NB4 (cell line): Measurements from ENCODE around the gene ETV6.

Source experiments
- MYC ChIP-seq: IDR thresholded peaks from 2 replicates; pipeline ENCODE4 v1.6.1; 2011; ENCODE audit warnings: low read depth, low read length
- POLR2A ChIP-seq: IDR thresholded peaks from 2 replicates; pipeline ENCODE4 v1.6.1; 2011; ENCODE audit warnings: mild to moderate bottlenecking; ENCODE audit not compliant: insufficient read length; ENCODE audit errors: extremely low read depth
- TF ChIP-seq, protein P1 (sequence below): IDR thresholded peaks from one replicate; pipeline ENCODE4 v1.5.1; 2012; ENCODE audit warnings: low read depth, low read length

DNA sequence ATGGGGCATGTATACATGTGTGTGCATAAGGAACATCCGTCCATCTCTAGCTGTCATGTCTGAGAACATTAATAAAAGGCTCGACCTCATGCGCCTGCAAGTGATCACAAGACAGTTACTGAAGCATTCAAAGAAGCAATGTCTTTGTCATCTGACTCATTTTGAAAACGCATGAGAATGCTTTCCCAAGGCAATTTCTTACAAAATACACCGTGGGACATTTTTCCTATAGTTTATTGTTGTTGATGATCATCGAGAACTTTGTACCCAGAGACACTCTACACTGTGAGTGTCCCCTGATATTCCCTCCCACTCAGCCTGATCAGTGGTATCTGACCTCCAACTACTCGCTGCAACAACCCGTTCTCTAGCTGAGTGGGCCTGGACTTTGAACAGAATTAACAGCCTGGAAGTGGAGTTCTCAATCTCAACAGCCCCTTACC lies 68.1 kb downstream of the ETV6 start:
- TF ChIP-seq, protein P1, sequence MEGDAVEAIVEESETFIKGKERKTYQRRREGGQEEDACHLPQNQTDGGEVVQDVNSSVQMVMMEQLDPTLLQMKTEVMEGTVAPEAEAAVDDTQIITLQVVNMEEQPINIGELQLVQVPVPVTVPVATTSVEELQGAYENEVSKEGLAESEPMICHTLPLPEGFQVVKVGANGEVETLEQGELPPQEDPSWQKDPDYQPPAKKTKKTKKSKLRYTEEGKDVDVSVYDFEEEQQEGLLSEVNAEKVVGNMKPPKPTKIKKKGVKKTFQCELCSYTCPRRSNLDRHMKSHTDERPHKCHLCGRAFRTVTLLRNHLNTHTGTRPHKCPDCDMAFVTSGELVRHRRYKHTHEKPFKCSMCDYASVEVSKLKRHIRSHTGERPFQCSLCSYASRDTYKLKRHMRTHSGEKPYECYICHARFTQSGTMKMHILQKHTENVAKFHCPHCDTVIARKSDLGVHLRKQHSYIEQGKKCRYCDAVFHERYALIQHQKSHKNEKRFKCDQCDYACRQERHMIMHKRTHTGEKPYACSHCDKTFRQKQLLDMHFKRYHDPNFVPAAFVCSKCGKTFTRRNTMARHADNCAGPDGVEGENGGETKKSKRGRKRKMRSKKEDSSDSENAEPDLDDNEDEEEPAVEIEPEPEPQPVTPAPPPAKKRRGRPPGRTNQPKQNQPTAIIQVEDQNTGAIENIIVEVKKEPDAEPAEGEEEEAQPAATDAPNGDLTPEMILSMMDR = no peak
- TF ChIP-seq POLR2A (no peak), MYC (no peak)
